ENCODE measurements around the gene KRTAP25-1.

KRTAP25-1 gene

GRCh38 chr21:30305136-30305535 is 15.8 kb upstream of the KRTAP25-1 start:
- no peak for TF ChIP-seq CTCF (IDR thresholded peaks at IDR 0.05; ENCODE audit: control extremely low read depth, extremely low read depth, low read depth, missing control alignments)

GRCh38 chr21:30282850-30283249 is 6.5 kb downstream of the KRTAP25-1 start, which contains the start of gene KRTAP24-1:
Gene KRTAP24-1, minus strand, starts transcription at chr21:30282950. Its CDS starts 18 bp downstream, at chr21:30282932.
- no peak for DNase-seq (ENCODE audit: extremely low spot score)
- ChIA-PET CTCF (no interaction called here), POLR2A (no interaction called here)
- TF ChIP-seq CTCF (IDR thresholded peaks at IDR 0.05; ENCODE audit: control extremely low read depth, extremely low read depth, low read depth, missing control alignments), result no peak

More at GRCh38 chr21:30305136-30305535, 15.8 kb upstream of the KRTAP25-1 start:
- ChIA-PET POLR2A (no interaction called here), CTCF (no interaction called here)
- no peak for DNase-seq (ENCODE audit: extremely low spot score)

GRCh38 chr21:30271611-30272010 is 17.7 kb downstream of the KRTAP25-1 start:
- ChIA-PET CTCF (interaction anchor here (1.6 kb wide), 1 partner anchor 27 kb away, joined by 3 read pairs; no protein-coding TSS in a partner anchor), POLR2A (no interaction called here)
- DNase-seq (ENCODE audit: extremely low spot score), result no peak
- TF ChIP-seq CTCF (IDR thresholded peaks at IDR 0.05; ENCODE audit: control extremely low read depth, extremely low read depth, low read depth, missing control alignments), result no peak

GRCh38 chr21:30271156-30271555 is 18.2 kb downstream of the KRTAP25-1 start:
- DNase-seq (ENCODE audit: extremely low spot score), result no peak
- CTCF ChIA-PET, result no interaction called here
- POLR2A ChIA-PET, result no interaction called here
- no peak for TF ChIP-seq CTCF (IDR thresholded peaks at IDR 0.05; ENCODE audit: control extremely low read depth, extremely low read depth, low read depth, missing control alignments)

GRCh38 chr21:30269803-30270530 is 19.3 kb downstream of the KRTAP25-1 start:
- POLR2A ChIA-PET, result no interaction called here
- TF ChIP-seq CTCF (IDR thresholded peaks at IDR 0.05; ENCODE audit: control extremely low read depth, extremely low read depth, low read depth, missing control alignments), result no peak
- CTCF ChIA-PET, result no interaction called here
- DNase-seq (ENCODE audit: extremely low spot score), result no peak

- TF ChIP-seq CTCF (IDR thresholded peaks at IDR 0.05; ENCODE audit: control extremely low read depth, extremely low read depth, low read depth, missing control alignments), result no peak
- ChIA-PET POLR2A (no interaction called here), CTCF (interaction anchor here (0.6 kb wide), 1 partner anchor 81 kb away, joined by 3 read pairs; no protein-coding TSS in a partner anchor)
- no peak for DNase-seq (ENCODE audit: extremely low spot score)
Observed at GRCh38 chr21:30268608-30269197, 20.6 kb downstream of the KRTAP25-1 start.

Data from GM10248 (cell line).